ENCODE measurements around the gene GSE1.

DNA sequence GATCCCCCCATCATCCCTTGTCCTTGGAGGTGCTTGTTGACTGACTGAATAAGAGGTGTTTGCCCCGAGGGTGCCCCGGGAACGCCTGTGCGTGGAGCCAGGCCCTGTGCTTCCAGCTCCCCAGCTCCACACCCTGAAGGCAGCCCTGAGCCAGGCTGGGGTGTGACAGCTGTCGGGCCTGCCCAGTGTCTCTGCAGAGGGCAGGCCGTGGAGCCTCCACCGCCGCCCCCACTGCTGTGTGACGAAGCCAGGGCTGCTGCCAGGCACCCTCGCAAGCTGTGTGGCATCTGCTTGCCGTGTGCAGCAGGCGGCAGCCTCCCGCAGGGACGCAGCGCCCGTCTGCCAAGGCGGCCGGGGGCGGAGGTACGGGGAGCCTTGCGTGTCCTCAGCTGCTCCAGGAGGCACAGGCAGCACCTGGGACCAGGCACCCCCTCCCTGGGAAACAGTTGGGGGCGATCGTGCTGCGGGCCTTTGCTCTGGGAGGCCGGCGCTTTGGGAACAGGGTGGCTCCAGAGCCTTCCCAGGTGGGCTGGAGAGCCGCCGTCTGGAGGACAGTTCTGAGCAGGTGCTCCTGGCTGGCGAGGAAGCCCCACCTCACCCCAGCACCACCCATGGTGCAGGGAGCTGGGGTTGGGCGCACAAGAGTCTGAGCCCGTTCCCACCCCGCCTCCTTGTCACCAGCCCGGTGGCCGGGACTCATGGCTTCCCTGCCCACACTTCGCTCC is 26.6 kb downstream of the GSE1 start:
- TF ChIP-seq, protein P1, sequence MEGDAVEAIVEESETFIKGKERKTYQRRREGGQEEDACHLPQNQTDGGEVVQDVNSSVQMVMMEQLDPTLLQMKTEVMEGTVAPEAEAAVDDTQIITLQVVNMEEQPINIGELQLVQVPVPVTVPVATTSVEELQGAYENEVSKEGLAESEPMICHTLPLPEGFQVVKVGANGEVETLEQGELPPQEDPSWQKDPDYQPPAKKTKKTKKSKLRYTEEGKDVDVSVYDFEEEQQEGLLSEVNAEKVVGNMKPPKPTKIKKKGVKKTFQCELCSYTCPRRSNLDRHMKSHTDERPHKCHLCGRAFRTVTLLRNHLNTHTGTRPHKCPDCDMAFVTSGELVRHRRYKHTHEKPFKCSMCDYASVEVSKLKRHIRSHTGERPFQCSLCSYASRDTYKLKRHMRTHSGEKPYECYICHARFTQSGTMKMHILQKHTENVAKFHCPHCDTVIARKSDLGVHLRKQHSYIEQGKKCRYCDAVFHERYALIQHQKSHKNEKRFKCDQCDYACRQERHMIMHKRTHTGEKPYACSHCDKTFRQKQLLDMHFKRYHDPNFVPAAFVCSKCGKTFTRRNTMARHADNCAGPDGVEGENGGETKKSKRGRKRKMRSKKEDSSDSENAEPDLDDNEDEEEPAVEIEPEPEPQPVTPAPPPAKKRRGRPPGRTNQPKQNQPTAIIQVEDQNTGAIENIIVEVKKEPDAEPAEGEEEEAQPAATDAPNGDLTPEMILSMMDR (IDR thresholded peaks at IDR 0.05; ENCODE audit: insufficient read depth, low read length), result no peak
- TF ChIP-seq POLR2AphosphoS5 (IDR thresholded peaks at IDR 0.05; ENCODE audit: low read depth) (no peak), SPI1 (IDR thresholded peaks at IDR 0.05; ENCODE audit: borderline replicate concordance, low read depth) (no peak)

All from HL-60 (cell line).